Lower leg skin (tissue), 3 donors: ENCODE measurements around the gene CFAP157.

Experiments
- CTCF ChIP-seq, 3 donors: fragments of 450-650 bp; IDR thresholded peaks; one replicate each; pipeline ENCODE4 v1.5.1; 2016; ENCODE audit warnings: antibody characterized with exemption in 3 of 3, mild to moderate bottlenecking in 3 of 3, moderate library complexity in 2 of 3
- POLR2A ChIP-seq, 2 donors: fragments of 450-650 bp; IDR thresholded peaks; one replicate each; pipeline ENCODE4 v1.6.1; 2016 to 2017; ENCODE audit warnings: antibody characterized with exemption in 2 of 2, mild to moderate bottlenecking in 1 of 2, moderate library complexity in 1 of 2

GRCh38 chr9:127708952-127709587, 2.3 kb downstream of the CFAP157 start:
- no peak for TF ChIP-seq CTCF (IDR thresholded peaks at IDR 0.05)
- TF ChIP-seq POLR2A (IDR thresholded peaks at IDR 0.05) = no peak
